Activated naive CD8-positive, alpha-beta T cell treated with anti-CD3 and anti-CD28 coated beads, Interleukin-2, amount 50 U/mL, for 16 hours (primary cell): ENCODE data around the gene VAV2.

Experiments used
- DNase-seq: peaks from one replicate; pipeline ENCODE4 v3.0.0-alpha.2; 2020; ENCODE audit warnings: low read depth, low spot score

Gene VAV2

GRCh38 chr9:133875131-133875530, 117.0 kb downstream of the VAV2 start:
- DNase-seq: no peak

- no peak for DNase-seq
Measured at GRCh38 chr9:133874659-133875058, 117.5 kb downstream of the VAV2 start.

GRCh38 chr9:133874060-133874657, 118.0 kb downstream of the VAV2 start:
- DNase-seq: no peak

- no peak for DNase-seq
Measured at GRCh38 chr9:133873461-133873891, 118.6 kb downstream of the VAV2 start.

- DNase-seq: no peak
Measured at GRCh38 chr9:133873009-133873408, 119.1 kb downstream of the VAV2 start.

GRCh38 chr9:133870598-133871595, 121.2 kb downstream of the VAV2 start:
- no peak for DNase-seq

GRCh38 chr9:133869674-133870405, 122.3 kb downstream of the VAV2 start:
- DNase-seq: no peak

- no peak for DNase-seq
Measured at GRCh38 chr9:133868203-133868602, 123.9 kb downstream of the VAV2 start.

GRCh38 chr9:133866946-133867345, 125.2 kb downstream of the VAV2 start:
- no peak for DNase-seq

- no peak for DNase-seq
Measured at GRCh38 chr9:133864011-133864410, 128.1 kb downstream of the VAV2 start.

GRCh38 chr9:133863257-133863592, 128.9 kb downstream of the VAV2 start:
- no peak for DNase-seq

GRCh38 chr9:133862585-133863256, 129.4 kb downstream of the VAV2 start:
- no peak for DNase-seq

GRCh38 chr9:133861692-133862091, 130.4 kb downstream of the VAV2 start:
- DNase-seq: no peak

GRCh38 chr9:133861086-133861485, 131.0 kb downstream of the VAV2 start:
- no peak for DNase-seq

GRCh38 chr9:133858771-133859170, 133.4 kb downstream of the VAV2 start:
- DNase-seq: no peak

- DNase-seq: no peak
Measured at GRCh38 chr9:133857639-133858038, 134.5 kb downstream of the VAV2 start.

GRCh38 chr9:133856798-133857197, 135.3 kb downstream of the VAV2 start:
- no peak for DNase-seq

GRCh38 chr9:133855802-133856521, 136.2 kb downstream of the VAV2 start:
- DNase-seq: no peak

GRCh38 chr9:133855371-133855770, 136.8 kb downstream of the VAV2 start:
- no peak for DNase-seq

- DNase-seq: no peak
Measured at GRCh38 chr9:133854765-133855164, 137.4 kb downstream of the VAV2 start.

GRCh38 chr9:133854048-133854447, 138.1 kb downstream of the VAV2 start:
- DNase-seq: no peak
